VCaP (cell line): ENCODE measurements around the gene CCHCR1.

Experiments used
- H3K27ac ChIP-seq: fragments of 450-650 bp; 2 replicates; pipeline ENCODE4 v1.5.1; 2017
- CTCF ChIP-seq: fragments of 450-650 bp; conservative IDR thresholded peaks from 2 replicates; pipeline ENCODE4 v1.5.1; 2017; ENCODE audit warnings: mild to moderate bottlenecking, moderate library complexity

Gene CCHCR1

GRCh38 chr6:31149827-31150447, 7.7 kb downstream of the CCHCR1 start:
- no peak for TF ChIP-seq CTCF
- H3K27ac ChIP-seq = no peak overlapping the region

- no peak overlapping the region for H3K27ac ChIP-seq
- no peak for TF ChIP-seq CTCF
Measured at GRCh38 chr6:31145386-31145785, 12.2 kb downstream of the CCHCR1 start.

GRCh38 chr6:31144970-31145340, 12.6 kb downstream of the CCHCR1 start:
- TF ChIP-seq CTCF = no peak
- no peak overlapping the region for H3K27ac ChIP-seq

GRCh38 chr6:31144296-31144969, 13.2 kb downstream of the CCHCR1 start:
- TF ChIP-seq CTCF = no peak
- no peak overlapping the region for H3K27ac ChIP-seq

GRCh38 chr6:31143148-31143547, 14.5 kb downstream of the CCHCR1 start:
- no peak for TF ChIP-seq CTCF
- no peak overlapping the region for H3K27ac ChIP-seq

DNA sequence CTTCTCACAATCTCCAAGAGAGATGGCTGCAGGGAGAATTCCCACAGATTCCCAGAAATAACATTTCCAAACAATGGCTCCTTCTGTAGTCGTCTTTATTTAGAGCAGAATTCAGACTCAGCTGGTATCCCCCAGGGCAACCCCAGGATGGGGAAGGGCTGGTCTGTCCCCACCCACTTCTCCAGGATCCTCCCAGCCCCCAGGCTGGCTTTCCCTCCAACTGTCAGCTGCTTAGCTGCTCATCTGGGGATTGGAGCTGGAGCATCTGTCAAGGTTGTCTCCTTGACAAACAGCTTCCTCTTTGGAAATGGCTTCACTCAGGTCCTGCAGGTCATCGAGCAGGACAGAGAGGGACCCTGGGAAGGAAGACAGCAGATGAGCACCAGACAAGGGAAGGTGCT, 15.2 kb downstream of the CCHCR1 start:
- no peak overlapping the region for H3K27ac ChIP-seq

GRCh38 chr6:31140643-31141042, 17.0 kb downstream of the CCHCR1 start:
- TF ChIP-seq CTCF = no peak
- H3K27ac ChIP-seq = no peak overlapping the region

More for the DNA sequence above, 15.2 kb downstream of the CCHCR1 start:
- TF ChIP-seq CTCF = no peak
